ENCODE results near the gene TGFBR3. TPM values are rescaled to one million over a fixed set of nuclear protein-coding genes. Genes with fewer than 3 reads are reported as not detected.

The TGFBR3 gene
- total and polyA plus RNA-seq, 2 of the 13 experiments (the other 11 are each of a cell fraction or from before 2014, with no cell fraction given), result 76.5 to 195 TPM

DNA sequence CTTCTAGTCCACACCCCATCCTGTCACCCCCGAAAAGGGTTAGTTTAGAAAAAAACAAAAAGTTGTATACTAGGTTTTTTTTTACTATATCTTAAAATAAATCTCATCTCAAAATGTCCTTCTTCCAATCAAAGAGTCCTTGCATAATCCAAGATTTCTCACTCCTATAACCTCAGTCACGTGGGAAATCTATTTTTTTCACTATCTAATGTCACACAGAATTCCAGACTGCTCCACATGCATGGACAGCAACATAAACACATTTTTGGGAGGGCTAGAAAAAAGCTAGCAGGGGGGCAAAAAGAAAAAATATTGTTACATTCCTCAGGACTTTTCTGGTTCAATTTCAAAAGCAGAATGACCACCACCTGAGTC, 39.3 kb downstream of the TGFBR3 start (continued):
- TF ChIP-seq SRF (IDR thresholded peaks at IDR 0.05; ENCODE audit: low read depth, low read length) (no peak), ZZZ3 (CRISPR knock-in tag; IDR thresholded peaks at IDR 0.05; ENCODE audit: borderline replicate concordance) (no peak), PHF20 (CRISPR knock-in tag; IDR thresholded peaks at IDR 0.05) (no peak), ZNF788 (CRISPR knock-in tag; IDR thresholded peaks at IDR 0.05; ENCODE audit: borderline replicate concordance) (no peak), POLR2G (IDR thresholded peaks at IDR 0.05; ENCODE audit: low read depth, low read length) (no peak)

DNA sequence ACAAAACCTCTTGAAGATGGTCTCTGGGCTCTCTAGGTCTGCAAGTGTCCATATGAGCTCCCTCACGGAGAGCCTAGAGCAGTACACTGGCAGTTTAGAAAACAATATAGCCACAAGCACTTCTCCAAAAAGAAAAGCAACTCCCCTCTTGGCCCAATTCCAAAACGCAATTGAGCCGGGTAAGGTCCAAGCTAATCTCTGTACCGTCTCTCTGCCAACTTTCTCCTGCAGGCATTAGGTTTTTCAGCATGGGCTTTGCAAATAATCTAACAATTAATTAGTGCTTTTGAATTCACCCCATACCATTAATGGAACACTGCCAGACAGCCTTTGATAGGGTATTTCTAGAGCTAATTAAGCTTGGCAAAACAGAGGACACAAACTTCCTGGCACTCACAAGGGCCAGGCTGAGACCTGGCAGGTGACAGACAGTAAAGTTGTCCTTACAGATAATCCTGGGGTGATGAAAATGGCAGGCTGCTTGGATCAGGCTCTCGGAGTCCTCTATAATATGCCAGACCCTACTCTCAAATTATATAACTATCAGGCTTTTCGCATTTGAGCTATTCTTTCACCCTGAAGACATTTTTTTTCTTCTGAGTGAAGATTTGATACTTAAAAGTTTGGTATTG, 39.8 kb downstream of the TGFBR3 start:
- peak overlapping the region; percentile 78 for H3K4me2 ChIP-seq (ENCODE audit: low read depth, low read length)
- H3K79me2 ChIP-seq (ENCODE audit: insufficient read depth, low read length), result peaks cover 93% of the 10 kb centered on the region
- ChIA-PET CTCF (ENCODE audit: low intra/inter-chr PET ratio, low total read pairs) (no interaction called here), POLR2A (interaction anchor here (0.9 to 2.2 kb wide), 5 partner anchors 11 to 101 kb away, joined by 3 to 7 read pairs (median 4); no protein-coding TSS in a partner anchor)
- H4K20me1 ChIP-seq (ENCODE audit: insufficient read depth, low read length), result peaks cover 2% of the 10 kb centered on the region; the same call in 1 of the 2 replicates
- FAIRE-seq, result peak; percentile 12
- no peak overlapping the region for H2AFZ ChIP-seq (ENCODE audit: low read length)
- H3K9me3 ChIP-seq (ENCODE audit: low read length), result no peaks in the 10 kb centered on the region
- WGBS (ENCODE audit: low lambda C conversion rate), result 28% methylated on average over 6 of the region's 6 CpGs
- in situ Hi-C loops (cut with HindIII; ENCODE audit: extremely low pct_ligation_motif_present, low pct_unique_long_range_greater_than_20kb), result no loop called here
- intact Hi-C loops (cut with micrococcal nuclease; ENCODE audit: unreplicated experiment), result loop anchor here (5.0 kb wide), 1 partner anchor 36 kb away; no protein-coding TSS in a partner anchor
- H3K4me1 ChIP-seq (ENCODE audit: insufficient read depth, low read length), result peaks cover 97% of the 10 kb centered on the region
- ATAC-seq, result peak; percentile 66
- peak; percentile 74 for DNase-seq (ENCODE audit: low spot score)
- H3K36me3 ChIP-seq (replicated peaks in 1 of 2; ENCODE audit: control insufficient read depth in 1 of 2, insufficient read depth in 2 of 2, low read length in 2 of 2), result peaks cover 5 to 10% of the 10 kb centered on the region in 2 experiments; a peak in 2 of 5 replicates
- BruUV-seq (replicated peaks), result no TSS peak
- no peaks in the 10 kb centered on the region for H3K27me3 ChIP-seq (ENCODE audit: control insufficient read depth in 1 of 2, insufficient read depth in 2 of 2, low read length in 2 of 2)
- H3K27ac ChIP-seq (ENCODE audit: extremely low read length, insufficient read depth, low read length), result peak overlapping the region; percentile 66
- peak overlapping the region in 2 of 3 experiments; percentile 17 to 34; a peak in 2 of 6 replicates for H3K4me3 ChIP-seq (replicated peaks in 1 of 3; ENCODE audit: insufficient read depth in 1 of 3, low read depth in 2 of 3, low read length in 3 of 3)
- peak overlapping the region; percentile 52 for H3K9ac ChIP-seq (ENCODE audit: insufficient read depth, low read depth, low read length)
- TF ChIP-seq GABPB1 (CRISPR knock-in tag; IDR thresholded peaks at IDR 0.05), result no peak
- TF ChIP-seq ZNF615 (CRISPR knock-in tag; IDR thresholded peaks at IDR 0.05; ENCODE audit: borderline replicate concordance), result no peak
- TF ChIP-seq, protein P1, sequence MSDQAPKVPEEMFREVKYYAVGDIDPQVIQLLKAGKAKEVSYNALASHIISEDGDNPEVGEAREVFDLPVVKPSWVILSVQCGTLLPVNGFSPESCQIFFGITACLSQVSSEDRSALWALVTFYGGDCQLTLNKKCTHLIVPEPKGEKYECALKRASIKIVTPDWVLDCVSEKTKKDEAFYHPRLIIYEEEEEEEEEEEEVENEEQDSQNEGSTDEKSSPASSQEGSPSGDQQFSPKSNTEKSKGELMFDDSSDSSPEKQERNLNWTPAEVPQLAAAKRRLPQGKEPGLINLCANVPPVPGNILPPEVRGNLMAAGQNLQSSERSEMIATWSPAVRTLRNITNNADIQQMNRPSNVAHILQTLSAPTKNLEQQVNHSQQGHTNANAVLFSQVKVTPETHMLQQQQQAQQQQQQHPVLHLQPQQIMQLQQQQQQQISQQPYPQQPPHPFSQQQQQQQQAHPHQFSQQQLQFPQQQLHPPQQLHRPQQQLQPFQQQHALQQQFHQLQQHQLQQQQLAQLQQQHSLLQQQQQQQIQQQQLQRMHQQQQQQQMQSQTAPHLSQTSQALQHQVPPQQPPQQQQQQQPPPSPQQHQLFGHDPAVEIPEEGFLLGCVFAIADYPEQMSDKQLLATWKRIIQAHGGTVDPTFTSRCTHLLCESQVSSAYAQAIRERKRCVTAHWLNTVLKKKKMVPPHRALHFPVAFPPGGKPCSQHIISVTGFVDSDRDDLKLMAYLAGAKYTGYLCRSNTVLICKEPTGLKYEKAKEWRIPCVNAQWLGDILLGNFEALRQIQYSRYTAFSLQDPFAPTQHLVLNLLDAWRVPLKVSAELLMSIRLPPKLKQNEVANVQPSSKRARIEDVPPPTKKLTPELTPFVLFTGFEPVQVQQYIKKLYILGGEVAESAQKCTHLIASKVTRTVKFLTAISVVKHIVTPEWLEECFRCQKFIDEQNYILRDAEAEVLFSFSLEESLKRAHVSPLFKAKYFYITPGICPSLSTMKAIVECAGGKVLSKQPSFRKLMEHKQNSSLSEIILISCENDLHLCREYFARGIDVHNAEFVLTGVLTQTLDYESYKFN (CRISPR knock-in tag; conservative IDR thresholded peaks at IDR 0.05), result 0 out of 2 replicates have a peak, but pooled peaks have one; percentile 13
- no peak for TF ChIP-seq ZNF772 (CRISPR knock-in tag; IDR thresholded peaks at IDR 0.05)
- TF ChIP-seq, protein P2, sequence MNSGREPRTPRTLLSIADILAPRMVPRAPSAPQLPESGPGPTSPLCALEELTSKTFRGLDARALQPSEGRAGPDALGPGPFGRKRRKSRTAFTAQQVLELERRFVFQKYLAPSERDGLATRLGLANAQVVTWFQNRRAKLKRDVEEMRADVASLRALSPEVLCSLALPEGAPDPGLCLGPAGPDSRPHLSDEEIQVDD (CRISPR knock-in tag; IDR thresholded peaks at IDR 0.05; ENCODE audit: borderline replicate concordance), result no peak
- TF ChIP-seq SIX1 (CRISPR knock-in tag; IDR thresholded peaks at IDR 0.05; ENCODE audit: borderline replicate concordance), result peak; percentile 22; the same call in 1 of the 2 replicates
- TF ChIP-seq DR1 (CRISPR knock-in tag; IDR thresholded peaks at IDR 0.05), result no peak
- TF ChIP-seq, protein P3, sequence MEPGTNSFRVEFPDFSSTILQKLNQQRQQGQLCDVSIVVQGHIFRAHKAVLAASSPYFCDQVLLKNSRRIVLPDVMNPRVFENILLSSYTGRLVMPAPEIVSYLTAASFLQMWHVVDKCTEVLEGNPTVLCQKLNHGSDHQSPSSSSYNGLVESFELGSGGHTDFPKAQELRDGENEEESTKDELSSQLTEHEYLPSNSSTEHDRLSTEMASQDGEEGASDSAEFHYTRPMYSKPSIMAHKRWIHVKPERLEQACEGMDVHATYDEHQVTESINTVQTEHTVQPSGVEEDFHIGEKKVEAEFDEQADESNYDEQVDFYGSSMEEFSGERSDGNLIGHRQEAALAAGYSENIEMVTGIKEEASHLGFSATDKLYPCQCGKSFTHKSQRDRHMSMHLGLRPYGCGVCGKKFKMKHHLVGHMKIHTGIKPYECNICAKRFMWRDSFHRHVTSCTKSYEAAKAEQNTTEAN (CRISPR knock-in tag; conservative IDR thresholded peaks at IDR 0.05), result no peak
- no peak for TF ChIP-seq BRD4 (CRISPR knock-in tag; IDR thresholded peaks at IDR 0.05)
- TF ChIP-seq ISX (CRISPR knock-in tag; conservative IDR thresholded peaks at IDR 0.05), result no peak
- TF ChIP-seq, protein P4, sequence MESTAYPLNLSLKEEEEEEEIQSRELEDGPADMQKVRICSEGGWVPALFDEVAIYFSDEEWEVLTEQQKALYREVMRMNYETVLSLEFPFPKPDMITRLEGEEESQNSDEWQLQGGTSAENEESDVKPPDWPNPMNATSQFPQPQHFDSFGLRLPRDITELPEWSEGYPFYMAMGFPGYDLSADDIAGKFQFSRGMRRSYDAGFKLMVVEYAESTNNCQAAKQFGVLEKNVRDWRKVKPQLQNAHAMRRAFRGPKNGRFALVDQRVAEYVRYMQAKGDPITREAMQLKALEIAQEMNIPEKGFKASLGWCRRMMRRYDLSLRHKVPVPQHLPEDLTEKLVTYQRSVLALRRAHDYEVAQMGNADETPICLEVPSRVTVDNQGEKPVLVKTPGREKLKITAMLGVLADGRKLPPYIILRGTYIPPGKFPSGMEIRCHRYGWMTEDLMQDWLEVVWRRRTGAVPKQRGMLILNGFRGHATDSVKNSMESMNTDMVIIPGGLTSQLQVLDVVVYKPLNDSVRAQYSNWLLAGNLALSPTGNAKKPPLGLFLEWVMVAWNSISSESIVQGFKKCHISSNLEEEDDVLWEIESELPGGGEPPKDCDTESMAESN (CRISPR knock-in tag; conservative IDR thresholded peaks at IDR 0.05), result no peak
